Right lobe of liver (tissue), 6 donors: ENCODE data around the gene LILRA5. TPM values are rescaled to one million over a fixed set of nuclear protein-coding genes. Genes with fewer than 3 reads are reported as not detected.
A peak's percentile ranks its signal among the peaks of the same experiment; 100 is the strongest.
"Not testable (repeated sequence)": the region's sequence is repeated elsewhere in the genome, so short reads cannot be mapped to it uniquely, and the experiment has no call there.

Experiments
- ATAC-seq, 4 donors: fragments of 200-7000 bp; cut with Tn5 transposase; one replicate each; pipeline ENCODE4 v1.9.1; 2020; ENCODE audit warnings: mild to moderate bottlenecking in 4 of 4, moderate library complexity in 4 of 4
- DNase-seq, 3 donors: peaks; one replicate each; pipeline ENCODE4 v3.0.0-alpha.2; 2020
- H3K27ac ChIP-seq, 3 donors: fragments of 200-600 bp; one replicate each; pipeline ENCODE4 v1.8.0; 2022
- H3K27me3 ChIP-seq, 2 donors: fragments of 200-600 bp; one replicate each; pipeline ENCODE4 v1.8.0; 2022
- H3K36me3 ChIP-seq, 4 donors: fragments of 200-600 bp; sonication (generic) in 1 of 4; one replicate each; pipeline versions ENCODE4 v1.5.1 to v1.8.0; 2017 to 2022; ENCODE audit warnings: control low read depth in 1 of 4
- H3K4me1 ChIP-seq, 4 donors: fragments of 200-600 bp; sonication (generic) in 1 of 4; one replicate each; pipeline versions ENCODE4 v1.5.1 to v1.8.0; 2017 to 2022; ENCODE audit warnings: control low read depth in 1 of 4
- H3K4me3 ChIP-seq, 3 donors: fragments of 200-600 bp; one replicate each; pipeline ENCODE4 v1.8.0; 2022
- H3K9me3 ChIP-seq, 4 donors: fragments of 200-600 bp; sonication (generic) in 1 of 4; one replicate each; pipeline versions ENCODE4 v1.5.1 to v1.8.0; 2017 to 2022; ENCODE audit warnings: control low read depth in 1 of 4
- CTCF ChIP-seq, 4 donors: fragments of 200-600 bp in 3 of 4; fragments of 450-650 bp in 1 of 4; IDR thresholded peaks; one replicate each; pipeline versions ENCODE4 v1.5.1 to v1.8.0; 2016 to 2022; ENCODE audit warnings: antibody characterized with exemption in 4 of 4, mild to moderate bottlenecking in 2 of 4
- POLR2A ChIP-seq: fragments of 450-650 bp; IDR thresholded peaks from one replicate; pipeline ENCODE4 v1.6.1; 2017; ENCODE audit warnings: antibody characterized with exemption, mild to moderate bottlenecking
- WGBS: methylation state at CpG from one replicate; pipeline ENCODE4 v1.1.6; 2018; ENCODE audit warnings: low coverage, low lambda C conversion rate; ENCODE audit not compliant: insufficient coverage; ENCODE audit errors: missing lambda C conversion rate; 5-methylcytosine and 5-hydroxymethylcytosine counted together
- intact Hi-C, 2 donors: fragments of 100-400 bp; cut with DNase I; formaldehyde crosslinking; loops; one replicate each; pipeline versions ENCODE4 v1.11.2 to v1.14.1; 2022
- total RNA-seq, 6 experiments: library from RNA; depleted of rRNA in 2 of 6; stranded (reverse); fragments of >200 nt in 2 of 6; fragmentation: NEBNext Ultra II Directional in 3 of 6; extraction: Animal tissue kit (Norgen Biotek cat#: 25700) in 3 of 6; gene quantifications; one replicate each; pipeline versions ENCODE4 v1.1.0 to v1.2.4, GENCODE V29; 2016 to 2023
- donor health status: DM: no; HTN: yes; CAD: no.
- donor health status: DM: no; HTN: no; CAD: no.
- donor health status: DM: no; HTN: no; CAD: no.
- donor health status: DM: no; HTN: yes; CAD: no.
- donor health status: DM: no; HTN: yes; CAD: no.

The LILRA5 gene
- total RNA-seq, 6 experiments from 2014 or later = 0.98 to 4.3 (median 1.9) TPM

- Histone ChIP-seq H3K9me3 (no peaks in the 10 kb centered on the region), H3K36me3 (no peaks in the 10 kb centered on the region), H3K27me3 (no peaks in the 10 kb centered on the region), H3K4me1 (no peaks in the 10 kb centered on the region), H3K27ac (no peak overlapping the region), H3K4me3 (no peak overlapping the region)
- no peak for DNase-seq
- TF ChIP-seq CTCF (IDR thresholded peaks at IDR 0.05) (no peak), POLR2A (no peak)
- ATAC-seq = no peak
- WGBS = 19% methylated on average over 3 of the region's 3 CpGs
- intact Hi-C loops = no loop called here
Observed at GRCh38 chr19:54324071-54324470, 11.1 kb upstream of the LILRA5 start.

GRCh38 chr19:54322934-54323333 lies 10.0 kb upstream of the LILRA5 start:
- intact Hi-C loops, H3K4me1 ChIP-seq, H3K4me3 ChIP-seq, H3K36me3 ChIP-seq, H3K9me3 ChIP-seq, H3K27ac ChIP-seq, H3K27me3 ChIP-seq, ATAC-seq: not testable (repeated sequence)
- no CpG with 5 or more reads among the region's 13 CpGs for WGBS
- TF ChIP-seq CTCF (IDR thresholded peaks at IDR 0.05) = peak in 2 of 4 donors; percentile 9 to 17
- DNase-seq = peak in 1 of 3 donors; percentile 17

GRCh38 chr19:54322295-54322694 lies 9.3 kb upstream of the LILRA5 start:
- H3K36me3 ChIP-seq, H3K4me3 ChIP-seq, intact Hi-C loops, H3K27me3 ChIP-seq, H3K9me3 ChIP-seq, H3K4me1 ChIP-seq, ATAC-seq, H3K27ac ChIP-seq: not testable (repeated sequence)
- peak in 1 of 3 donors; percentile 38 for DNase-seq
- whole genome bisulfite sequencing = 73% methylated on average over 3 of the region's 13 CpGs

- Histone ChIP-seq H3K27me3 (peaks cover 0 to 3% of the 10 kb centered on the region in 2 donors), H3K9me3 (no peaks in the 10 kb centered on the region), H3K4me3 (no peak overlapping the region), H3K27ac (no peak overlapping the region), H3K36me3 (no peaks in the 10 kb centered on the region), H3K4me1 (no peaks in the 10 kb centered on the region)
- intact Hi-C loops = no loop called here
- 63% methylated on average over 10 of the region's 14 CpGs for WGBS
- no peak for ATAC-seq
- TF ChIP-seq CTCF (IDR thresholded peaks at IDR 0.05) = no peak
- TF ChIP-seq POLR2A = no peak
- DNase-seq = peak in 1 of 3 donors; percentile 29
Observed at GRCh38 chr19:54319892-54320670, 7.1 kb upstream of the LILRA5 start.

GRCh38 chr19:54319049-54319448 lies 6.1 kb upstream of the LILRA5 start:
- WGBS = 55% methylated on average over 7 of the region's 7 CpGs
- peak in 1 of 3 donors; percentile 35 for DNase-seq
- H3K27ac ChIP-seq = no peak overlapping the region

More at GRCh38 chr19:54319049-54319448, 6.1 kb upstream of the LILRA5 start:
- intact Hi-C loops = no loop called here
- Histone ChIP-seq H3K9me3 (no peaks in the 10 kb centered on the region), H3K4me1 (no peaks in the 10 kb centered on the region), H3K4me3 (no peak overlapping the region), H3K36me3 (no peaks in the 10 kb centered on the region), H3K27me3 (peaks cover 0 to 3% of the 10 kb centered on the region in 2 donors)
- TF ChIP-seq CTCF (IDR thresholded peaks at IDR 0.05) (no peak), POLR2A (no peak)
- ATAC-seq = peak in 1 of 4 donors; percentile 44
